Muscle of back (tissue), 11 donors: ENCODE measurements around the gene USP35. TPM values are rescaled to one million over a fixed set of nuclear protein-coding genes. Genes with fewer than 3 reads are reported as not detected.

Experiments
- DNase-seq, 3 donors: peaks; one replicate each; pipeline versions ENCODE4 v3.0.0 to v3.0.0-alpha.2; 2013
- polyA plus RNA-seq, 10 donors: library from polyadenylated mRNA; unstranded; fragments of 120-200 nt; gene quantifications; one replicate each; pipeline ENCODE4 v1.2.1, GENCODE V29; 2013; ENCODE audit not compliant: insufficient read length in 10 of 10

USP35 gene
- polyA plus RNA-seq, 10 donors = 2.9 to 5.6 (median 4.1) TPM

- no peak for DNase-seq
Measured at GRCh38 chr11:78199015-78199652, 10.4 kb downstream of the USP35 start.

- DNase-seq = no peak
Measured at GRCh38 chr11:78199653-78200015, 10.9 kb downstream of the USP35 start.

- DNase-seq = no peak
Measured at GRCh38 chr11:78200061-78200460, 11.3 kb downstream of the USP35 start.

- DNase-seq = no peak
Measured at GRCh38 chr11:78200553-78200952, 11.8 kb downstream of the USP35 start.

- DNase-seq = no peak
Measured at GRCh38 chr11:78201096-78201818, 12.5 kb downstream of the USP35 start.

- no peak for DNase-seq
Measured at GRCh38 chr11:78202733-78203167, 14.0 kb downstream of the USP35 start.

GRCh38 chr11:78203184-78203583 lies 14.5 kb downstream of the USP35 start:
- no peak for DNase-seq

- no peak for DNase-seq
Measured at GRCh38 chr11:78205256-78205655, 16.5 kb downstream of the USP35 start.

GRCh38 chr11:78205691-78206090 lies 17.0 kb downstream of the USP35 start:
- DNase-seq = no peak

- DNase-seq = no peak
Measured at GRCh38 chr11:78207532-78208256, 19.0 kb downstream of the USP35 start.

GRCh38 chr11:78208257-78209165 lies 19.8 kb downstream of the USP35 start:
- DNase-seq = no peak

GRCh38 chr11:78209478-78209877 lies 20.8 kb downstream of the USP35 start:
- DNase-seq = no peak

- no peak for DNase-seq
Measured at GRCh38 chr11:78210000-78210608, 21.4 kb downstream of the USP35 start.

- DNase-seq = no peak
Measured at GRCh38 chr11:78211565-78211964, 22.8 kb downstream of the USP35 start.

GRCh38 chr11:78212586-78213371 lies 24.1 kb downstream of the USP35 start:
- no peak for DNase-seq

- no peak for DNase-seq
Measured at GRCh38 chr11:78213526-78214330, 25.0 kb downstream of the USP35 start.

- DNase-seq = no peak
Measured at GRCh38 chr11:78214331-78215194, 25.8 kb downstream of the USP35 start.

- DNase-seq = no peak
Measured at GRCh38 chr11:78216021-78216420, 27.3 kb downstream of the USP35 start.
